GM03348 (cell line): ENCODE results near the gene ZNF598.
"Not testable (repeated sequence)": the region's sequence is repeated elsewhere in the genome, so short reads cannot be mapped to it uniquely, and the experiment has no call there.

Experiments
- DNase-seq: peaks from one replicate; pipeline ENCODE4 v3.0.0; 2012; ENCODE audit warnings: low spot score

Gene ZNF598

GRCh38 chr16:1975432-1976215 is 34.0 kb downstream of the ZNF598 start:
- DNase-seq: no peak

DNA sequence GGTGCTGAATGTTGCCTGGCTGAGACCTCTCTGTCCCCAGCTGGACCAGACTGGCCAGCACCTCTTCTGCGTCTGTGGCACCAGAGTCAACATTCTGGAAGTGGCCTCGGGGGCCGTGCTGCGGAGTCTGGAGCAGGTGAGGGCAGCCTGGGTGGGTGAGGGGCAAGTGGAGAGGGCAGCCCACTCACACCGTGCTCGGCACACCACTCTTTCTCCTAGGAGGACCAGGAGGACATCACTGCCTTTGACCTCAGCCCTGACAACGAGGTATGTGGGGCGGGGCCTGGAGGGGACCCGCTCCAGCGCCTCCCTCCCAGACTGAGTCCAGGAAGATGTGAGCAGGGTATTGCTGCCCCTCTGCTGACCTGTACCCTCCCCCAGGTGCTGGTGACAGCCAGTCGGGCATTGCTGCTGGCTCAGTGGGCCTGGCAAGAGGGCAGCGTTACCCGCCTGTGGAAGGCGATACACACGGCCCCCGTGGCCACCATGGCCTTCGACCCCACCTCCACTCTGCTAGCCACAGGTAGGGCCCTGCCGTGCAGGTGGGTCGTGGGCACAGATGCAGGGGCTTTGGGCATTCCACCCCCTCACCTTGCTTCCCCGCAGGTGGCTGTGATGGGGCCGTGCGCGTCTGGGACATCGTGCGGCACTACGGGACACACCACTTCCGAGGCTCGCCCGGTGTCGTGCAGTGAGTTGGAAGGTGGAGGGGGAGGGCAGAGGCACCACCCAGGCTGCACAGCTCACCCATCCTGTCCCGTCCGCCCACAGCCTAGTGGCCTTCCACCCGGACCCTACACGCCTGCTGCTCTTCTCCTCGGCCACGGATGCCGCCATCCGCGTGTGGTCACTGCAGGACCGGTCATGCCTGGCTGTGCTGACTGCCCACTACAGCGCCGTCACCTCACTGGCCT is 35.2 kb downstream of the ZNF598 start:
- DNase-seq: no peak

DNA sequence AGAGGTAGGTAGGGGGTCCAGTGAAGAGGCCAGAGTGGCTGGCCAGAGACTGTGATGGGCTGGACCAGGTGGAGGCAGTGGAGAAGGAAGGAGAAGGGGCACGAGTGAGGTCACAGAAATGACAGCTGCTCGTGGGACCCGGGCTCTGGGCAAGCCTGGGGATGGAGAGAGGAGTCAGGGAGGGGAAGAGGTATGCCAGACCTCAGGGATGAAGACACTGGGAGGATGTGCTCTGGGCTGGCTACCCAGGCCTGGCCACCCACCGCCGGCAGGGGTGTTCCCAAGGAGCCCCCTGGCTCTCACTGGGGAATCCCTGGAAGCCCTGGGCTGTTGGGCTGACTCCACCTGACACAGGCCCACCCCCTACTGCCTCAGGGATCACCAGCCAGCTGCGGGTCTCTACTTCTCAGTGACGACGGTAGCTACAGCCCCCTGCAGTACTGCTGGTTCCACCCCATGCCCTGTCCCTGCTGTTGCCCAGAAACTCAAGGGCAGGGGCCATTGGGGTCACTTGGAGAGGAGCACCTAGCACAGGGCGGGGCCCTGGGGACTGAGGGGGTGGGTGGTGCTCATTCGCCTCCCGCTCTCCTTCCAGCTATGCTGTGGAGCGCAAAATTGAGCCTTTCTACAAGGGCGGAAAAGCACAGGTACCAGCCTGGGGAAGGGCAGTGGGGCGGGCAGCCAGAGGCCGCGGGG is 36.0 kb downstream of the ZNF598 start:
- no peak for DNase-seq

DNA sequence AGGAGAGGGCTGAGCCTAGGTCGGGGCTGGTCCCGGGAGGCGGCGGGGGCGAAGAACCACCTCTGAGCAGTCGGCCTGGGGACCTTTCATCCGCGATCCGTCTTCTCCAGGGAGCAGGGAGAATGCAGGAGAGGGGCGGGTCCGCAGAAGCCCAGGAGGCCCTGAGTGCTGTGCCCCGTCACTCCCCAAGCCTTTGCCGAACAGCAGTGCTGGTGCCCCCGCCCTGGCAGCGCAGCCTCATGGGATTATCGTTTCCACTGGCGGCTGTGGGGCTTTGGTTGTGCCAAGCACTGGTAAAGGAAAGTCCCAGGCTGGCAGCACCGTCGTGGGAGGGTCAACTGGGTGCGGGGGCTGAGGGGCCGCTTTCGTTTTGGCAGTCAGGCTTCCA is 37.1 kb downstream of the ZNF598 start:
- peak; percentile 39 for DNase-seq

DNA sequence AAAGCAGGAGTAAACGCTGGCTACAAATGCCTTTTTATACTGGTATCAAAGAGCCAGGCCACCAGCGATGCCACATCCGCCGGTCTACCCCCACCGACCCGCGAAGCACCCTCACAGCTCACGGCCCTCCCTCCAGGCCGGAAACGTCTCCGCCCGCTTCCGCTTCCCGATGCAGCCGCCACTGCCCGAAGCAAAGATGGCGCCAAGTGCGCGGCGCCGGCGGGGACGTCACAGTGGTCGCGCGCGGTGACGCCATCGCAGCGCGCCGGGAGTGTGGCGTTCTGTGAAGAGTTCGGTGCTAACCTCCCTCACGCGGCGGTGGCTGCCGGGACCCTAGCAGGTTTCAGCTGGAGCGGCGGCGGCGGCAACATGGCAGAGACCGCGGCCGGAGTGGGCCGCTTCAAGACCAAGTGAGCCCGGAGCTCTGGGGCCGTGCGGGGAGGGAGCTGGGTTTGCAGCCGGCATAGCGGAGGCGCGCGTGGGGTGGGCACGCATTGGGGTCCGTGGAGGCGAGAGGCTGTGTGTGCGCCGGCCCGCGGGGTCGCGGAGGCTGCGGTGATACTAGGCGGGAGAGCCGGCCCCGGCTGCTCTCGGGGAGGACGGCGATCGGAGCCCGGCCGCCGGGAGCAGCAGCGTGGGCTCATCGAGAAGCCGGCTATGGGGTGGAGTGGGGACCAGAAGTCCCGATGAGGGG is 37.7 kb downstream of the ZNF598 start, which contains the start of gene TBL3:
Gene TBL3, plus strand, starts transcription at position 258 of the 694 bp plus-strand sequence. Its CDS starts 112 bp downstream, at position 370.
- peak; percentile 95 for DNase-seq

DNA sequence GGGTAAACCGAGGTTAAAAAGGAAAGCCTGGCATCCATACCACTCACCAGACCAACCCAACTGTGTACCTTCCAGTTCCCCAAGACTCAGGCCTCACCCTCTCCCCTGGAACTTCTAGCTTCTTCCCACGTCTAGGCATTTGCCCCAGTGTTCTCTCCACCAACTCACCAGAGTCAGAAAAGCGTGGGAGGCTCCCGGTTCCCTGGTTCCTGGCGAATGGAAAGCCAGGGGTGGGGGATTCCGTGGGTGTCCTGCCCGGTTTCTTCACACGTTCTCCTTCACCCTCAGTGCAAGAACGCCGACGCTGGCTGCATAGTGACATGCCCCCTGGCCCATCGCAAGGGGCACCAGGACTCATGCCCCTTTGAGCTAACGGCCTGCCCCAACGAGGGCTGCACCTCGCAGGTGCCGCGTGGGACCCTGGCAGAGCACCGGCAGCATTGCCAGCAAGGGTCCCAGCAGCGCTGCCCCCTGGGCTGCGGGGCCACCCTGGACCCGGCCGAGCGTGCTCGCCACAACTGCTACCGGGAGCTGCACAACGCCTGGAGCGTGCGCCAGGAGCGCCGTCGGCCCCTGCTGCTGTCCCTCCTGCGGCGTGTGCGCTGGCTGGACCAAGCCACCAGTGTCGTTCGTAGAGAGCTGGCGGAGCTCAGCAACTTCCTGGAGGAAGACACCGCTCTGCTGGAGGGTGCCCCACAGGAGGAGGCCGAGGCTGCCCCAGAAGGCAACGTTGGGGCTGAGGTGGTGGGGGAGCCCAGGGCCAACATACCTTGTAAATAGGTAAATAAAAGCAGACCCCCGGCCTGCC is 41.3 kb downstream of the ZNF598 start:
- DNase-seq: no peak

DNA sequence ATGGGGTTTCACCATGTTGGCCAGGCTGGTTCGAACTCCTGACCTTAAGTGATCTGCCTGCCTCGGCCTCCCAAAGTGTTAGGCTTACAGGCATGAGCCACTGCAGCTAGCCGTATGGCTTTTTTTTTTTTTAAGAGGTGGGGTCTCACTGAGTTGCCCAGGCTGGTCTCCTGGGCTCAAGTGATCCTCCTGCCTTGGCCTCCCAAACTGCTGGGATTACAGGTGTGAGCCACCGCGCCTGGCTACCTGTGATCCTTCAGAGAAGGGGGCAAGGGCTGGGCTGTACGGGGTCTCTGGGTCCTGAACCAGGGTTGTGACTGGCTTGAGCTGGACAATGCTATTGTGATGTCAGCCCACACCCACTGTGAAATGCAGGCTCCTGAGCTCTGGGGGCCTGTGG is 43.2 kb downstream of the ZNF598 start, which contains the start of gene RNF151:
Gene RNF151, plus strand, starts transcription at position 397 of the 400 bp plus-strand sequence. CDS start 26 bp downstream, outside the sequence.
- no peak for DNase-seq

GRCh38 chr16:1965396-1966001 is 44.1 kb downstream of the ZNF598 start:
- DNase-seq: no peak

DNA sequence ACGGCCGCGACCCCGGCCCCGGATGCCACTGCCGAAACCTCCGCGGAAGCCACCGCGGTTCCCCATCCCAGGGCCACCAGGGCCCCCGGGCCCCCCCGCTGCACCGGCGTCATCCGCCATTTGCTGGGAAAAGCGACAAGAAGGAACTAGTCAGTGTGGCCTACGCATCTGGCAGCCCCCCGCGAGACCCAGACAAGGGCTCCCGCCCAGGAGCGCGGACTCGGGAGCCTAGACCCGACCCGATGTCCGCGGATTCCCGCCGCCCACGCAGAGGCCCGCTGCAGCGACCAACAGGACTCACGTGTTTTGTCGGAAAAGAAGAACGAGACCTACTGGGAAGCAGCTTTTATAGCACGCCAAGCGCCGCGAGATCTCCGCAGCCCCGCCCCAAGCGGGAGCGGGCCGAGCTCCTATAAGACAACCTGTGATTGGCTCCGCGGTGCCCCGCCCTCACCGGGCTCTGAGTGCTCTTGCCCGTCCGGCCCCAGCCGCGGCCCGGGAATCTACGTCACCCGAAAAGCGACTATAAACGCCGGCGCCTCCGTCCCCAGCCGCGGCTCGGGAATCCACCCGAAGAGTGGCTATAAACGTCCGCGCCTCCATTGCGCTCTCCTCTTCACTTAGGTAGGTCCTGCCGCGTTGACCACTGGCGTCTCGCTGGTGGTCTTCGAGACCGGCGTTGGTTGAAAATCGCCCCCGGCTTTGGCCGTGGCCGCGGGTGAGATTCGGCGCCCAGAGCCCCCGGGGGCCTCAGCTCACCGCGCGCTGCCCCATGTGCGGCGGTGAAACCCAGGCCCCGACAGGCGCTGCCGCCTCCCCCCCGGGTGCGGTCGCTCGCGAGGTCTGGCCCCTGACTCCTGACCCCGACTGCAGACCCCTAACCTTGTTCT is 44.9 kb downstream of the ZNF598 start, which contains the start of gene RPS2:
Gene RPS2, minus strand, starts transcription at position 321 of the 890 bp plus-strand sequence. Its CDS starts 201 bp downstream, at position 120.
- peak; percentile 100 for DNase-seq

GRCh38 chr16:1963806-1964505 is 45.7 kb downstream of the ZNF598 start:
- peak; percentile 41 for DNase-seq

DNA sequence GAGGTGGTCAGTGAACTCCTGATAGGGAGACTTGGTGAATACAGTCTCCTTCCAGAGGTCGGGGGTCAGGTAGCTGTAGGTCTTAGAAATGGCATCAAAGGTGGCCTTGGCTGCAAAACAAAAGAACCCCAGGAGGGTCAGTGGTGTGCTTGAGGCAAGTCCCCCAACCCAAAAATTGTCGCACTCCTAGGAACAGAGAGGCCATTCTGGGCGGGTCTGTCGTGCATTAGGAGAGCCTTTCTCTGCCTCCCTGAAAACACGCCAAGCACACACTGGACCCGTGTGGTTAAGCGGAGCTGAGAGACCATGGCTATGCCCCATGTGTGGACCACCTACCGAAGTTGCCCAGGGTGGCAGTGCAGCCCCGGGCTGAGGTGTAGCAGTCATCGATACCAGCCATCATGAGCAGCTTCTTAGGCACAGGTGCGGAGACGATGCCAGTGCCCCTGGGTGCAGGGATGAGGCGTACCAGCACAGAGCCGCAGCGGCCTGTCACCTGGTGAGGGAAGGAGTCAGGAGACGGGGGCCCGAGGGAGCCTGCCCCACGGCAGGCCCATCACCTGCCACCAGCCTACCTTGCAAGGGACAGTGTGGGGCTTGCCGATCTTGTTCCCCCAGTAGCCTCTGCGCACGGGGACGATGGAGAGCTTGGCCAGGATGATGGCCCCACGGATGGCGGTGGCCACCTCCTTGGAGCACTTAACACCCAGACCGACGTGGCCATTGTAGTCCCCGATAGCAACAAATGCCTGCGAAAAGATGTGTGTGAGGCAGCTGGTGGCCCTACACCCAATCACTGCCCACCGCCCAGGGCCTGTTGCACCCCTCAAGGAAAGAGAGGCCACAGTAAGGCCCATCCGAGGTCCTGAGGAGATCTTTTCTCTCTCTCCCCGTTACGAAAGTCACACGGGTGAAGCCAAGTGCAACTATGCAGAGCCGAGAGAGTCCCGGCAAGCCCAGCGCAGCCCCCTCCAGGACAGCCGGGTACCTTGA is 47.2 kb downstream of the ZNF598 start:
- DNase-seq: not testable (repeated sequence)

- DNase-seq: no peak
Measured at GRCh38 chr16:1961651-1962067, 48.0 kb downstream of the ZNF598 start.

GRCh38 chr16:1960665-1961630 is 48.7 kb downstream of the ZNF598 start:
- DNase-seq: no peak

GRCh38 chr16:1959269-1960039 is 50.2 kb downstream of the ZNF598 start, which contains the start of gene NDUFB10:
NDUFB10 (plus strand) TSS chr16:1959538; CDS start chr16:1959625, 87 bp downstream.
- DNase-seq: peak; percentile 95

GRCh38 chr16:1958715-1959268 is 50.8 kb downstream of the ZNF598 start:
- no peak for DNase-seq
